HG03575 (cell line): ENCODE measurements around the gene PCDH17.

Experiments used
- ATAC-seq: cut with Tn5 transposase; IDR thresholded peaks from one replicate; pipeline ENCODE4 v1.9.1; 2021; ENCODE audit not compliant: unreplicated experiment, insufficient number of reproducible peaks, low FRiP score; ENCODE audit errors: extremely low read depth

Gene PCDH17

GRCh38 chr13:57704031-57704430 is 72.5 kb downstream of the PCDH17 start:
- ATAC-seq = no peak

GRCh38 chr13:57716295-57716694 is 84.8 kb downstream of the PCDH17 start:
- ATAC-seq = no peak

- ATAC-seq = no peak
Observed at GRCh38 chr13:57724486-57725272, 93.1 kb downstream of the PCDH17 start.

- ATAC-seq = no peak
Observed at GRCh38 chr13:57725480-57725879, 93.9 kb downstream of the PCDH17 start.

- no peak for ATAC-seq
Observed at GRCh38 chr13:57726981-57727380, 95.4 kb downstream of the PCDH17 start.

- no peak for ATAC-seq
Observed at GRCh38 chr13:57734306-57734705, 102.8 kb downstream of the PCDH17 start.

- no peak for ATAC-seq
Observed at GRCh38 chr13:57739089-57739488, 107.5 kb downstream of the PCDH17 start.

GRCh38 chr13:57739543-57740190 is 108.1 kb downstream of the PCDH17 start:
- no peak for ATAC-seq

GRCh38 chr13:57740719-57741118 is 109.2 kb downstream of the PCDH17 start:
- no peak for ATAC-seq

GRCh38 chr13:57748096-57748495 is 116.6 kb downstream of the PCDH17 start:
- no peak for ATAC-seq

GRCh38 chr13:57760951-57761350 is 129.4 kb downstream of the PCDH17 start:
- no peak for ATAC-seq

GRCh38 chr13:57763689-57764088 is 132.1 kb downstream of the PCDH17 start:
- no peak for ATAC-seq
